ENCODE data around the gene EMP2.

The EMP2 gene

DNA sequence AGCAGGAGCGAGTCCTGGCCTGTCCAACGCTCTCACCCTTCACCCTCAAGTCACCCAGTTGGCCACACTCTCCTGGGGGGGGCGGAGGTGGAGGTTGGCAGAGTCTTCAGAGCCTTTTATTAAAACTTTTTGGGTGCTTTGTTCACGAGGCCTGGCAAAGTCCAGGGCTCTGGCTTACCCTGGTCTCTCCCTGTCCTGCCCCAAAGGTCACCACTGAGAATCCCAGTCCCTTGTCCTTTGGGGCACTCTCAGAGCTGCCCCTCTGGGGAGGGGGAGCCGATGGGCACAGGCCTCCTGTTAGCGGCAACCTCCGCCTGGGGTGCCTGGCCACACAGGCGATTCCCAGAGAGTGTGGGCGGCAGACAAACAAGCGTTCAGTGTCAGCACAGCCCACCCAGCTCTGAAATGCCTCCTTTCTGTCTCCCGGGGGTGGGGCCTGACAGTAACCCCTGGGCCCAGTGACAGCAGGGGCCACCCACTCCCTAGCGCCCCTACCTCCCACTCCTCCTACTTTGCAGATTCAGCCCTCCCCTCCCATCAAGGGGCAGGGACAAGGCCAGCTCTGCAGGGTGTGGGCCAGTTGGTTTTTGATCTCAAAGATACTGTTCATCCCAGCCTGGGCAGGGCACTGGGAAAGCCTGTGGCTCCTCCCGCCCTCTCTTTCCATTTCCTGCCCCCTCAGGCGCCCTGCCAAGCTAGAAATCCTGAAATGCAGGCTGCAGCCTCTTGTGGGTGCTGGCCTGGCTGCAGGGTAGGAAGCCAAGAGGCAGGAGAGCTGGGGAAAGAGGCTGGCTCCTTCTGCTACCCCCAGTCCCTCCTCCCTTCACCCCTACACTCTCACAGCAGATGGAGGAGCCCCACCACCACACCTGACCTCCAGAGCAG is 36.6 kb upstream of the EMP2 start:
- peaks cover 11% of the 10 kb centered on the region for H3K4me1 Mint-ChIP-seq
- no peaks in the 10 kb centered on the region for H3K36me3 Mint-ChIP-seq
- no peak overlapping the region for H3K4me3 Mint-ChIP-seq
- ATAC-seq (ENCODE audit: low read depth) (no peak), DNase-seq (ENCODE audit: low spot score in 2 of 2) (no peak)
- H3K27ac Mint-ChIP-seq = no peak overlapping the region
- H3K9me3 Mint-ChIP-seq = no peaks in the 10 kb centered on the region
- peaks cover 3% of the 10 kb centered on the region for H3K27me3 Mint-ChIP-seq

DNA sequence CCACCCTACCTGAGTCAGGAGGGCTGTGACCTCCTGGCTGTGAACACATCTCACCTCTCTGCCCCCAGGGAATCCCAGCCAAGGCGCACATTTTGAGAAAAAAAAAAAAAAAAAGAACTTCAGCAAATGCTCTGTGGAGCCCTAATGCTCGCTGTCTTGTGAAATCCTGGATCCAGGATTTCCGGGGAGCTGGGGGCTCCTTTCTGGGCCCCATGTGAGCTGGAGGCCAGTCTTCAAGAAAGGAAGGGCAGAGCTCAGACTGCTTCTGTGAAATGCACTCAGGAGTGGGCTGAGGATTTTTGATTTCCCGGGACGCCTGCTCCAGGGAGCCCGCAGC is 36.0 kb upstream of the EMP2 start:
- Mint-ChIP-seq H3K4me3 (no peak overlapping the region), H3K27ac (no peak overlapping the region), H3K9me3 (no peaks in the 10 kb centered on the region), H3K36me3 (no peaks in the 10 kb centered on the region), H3K27me3 (peaks cover 4% of the 10 kb centered on the region), H3K4me1 (peaks cover 11% of the 10 kb centered on the region)
- no peak for ATAC-seq (ENCODE audit: low read depth)
- DNase-seq (ENCODE audit: low spot score in 2 of 2) = no peak

DNA sequence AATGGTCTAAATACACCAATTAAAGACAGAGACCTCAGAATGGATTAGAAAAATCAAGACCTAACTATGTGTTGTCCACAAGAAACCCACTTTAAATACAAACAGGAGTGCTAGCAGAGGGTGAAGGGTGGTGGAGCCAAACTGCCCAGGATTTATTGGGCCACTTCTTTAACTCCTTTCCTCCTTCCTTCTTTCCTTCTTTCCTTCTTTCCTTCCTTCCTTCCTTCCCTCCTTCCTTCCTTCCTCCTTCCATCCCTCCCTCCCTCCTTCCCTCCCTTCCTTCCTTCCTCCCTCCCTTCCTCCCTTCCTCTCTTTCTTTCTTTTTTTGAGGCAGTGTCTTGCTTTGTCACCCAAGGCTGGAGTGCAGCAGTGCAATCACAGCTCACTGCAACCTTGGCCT is 34.3 kb upstream of the EMP2 start:
- H3K4me3 Mint-ChIP-seq = no peak overlapping the region
- no peaks in the 10 kb centered on the region for H3K9me3 Mint-ChIP-seq
- no peak for ATAC-seq (ENCODE audit: low read depth)
- no peaks in the 10 kb centered on the region for H3K36me3 Mint-ChIP-seq
- no peak overlapping the region for H3K27ac Mint-ChIP-seq
- H3K4me1 Mint-ChIP-seq = peaks cover 11% of the 10 kb centered on the region
- no peak for DNase-seq (ENCODE audit: low spot score in 2 of 2)
- peaks cover 6% of the 10 kb centered on the region for H3K27me3 Mint-ChIP-seq

DNA sequence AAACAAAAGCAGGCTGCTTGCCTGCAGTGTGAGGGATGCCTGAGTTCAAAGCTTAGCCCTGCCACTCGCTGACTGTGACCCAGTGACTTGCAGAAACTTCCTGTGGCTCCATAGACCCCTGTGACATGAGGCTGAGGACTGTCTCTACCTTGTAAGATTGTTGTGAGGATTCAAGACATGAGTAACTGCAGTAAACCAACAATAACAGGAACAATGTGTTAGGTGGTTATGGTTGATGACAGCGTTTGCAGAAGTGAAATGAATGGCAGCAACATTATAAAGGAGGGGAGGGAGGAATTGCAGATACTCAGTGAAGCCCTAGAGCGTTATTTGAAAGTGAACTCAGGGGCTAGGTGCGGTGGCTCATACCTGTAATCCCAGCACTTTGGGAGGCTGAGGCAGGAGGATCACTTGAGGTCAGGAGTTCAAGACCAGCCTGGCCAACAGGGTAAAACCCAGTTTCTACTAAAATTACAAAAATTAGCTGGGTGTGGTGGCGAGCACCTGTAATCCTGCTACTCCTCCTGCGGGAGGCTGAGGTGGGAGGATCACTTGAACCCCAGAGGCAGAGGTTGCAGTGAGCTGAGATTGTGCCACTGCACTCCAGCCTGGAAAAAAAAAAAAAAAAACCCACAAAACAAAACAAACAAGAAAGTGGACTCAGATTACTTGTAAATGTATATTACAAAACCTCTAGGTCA is 33.5 kb upstream of the EMP2 start:
- H3K9me3 Mint-ChIP-seq = no peaks in the 10 kb centered on the region
- peaks cover 7% of the 10 kb centered on the region for H3K4me1 Mint-ChIP-seq
- H3K27me3 Mint-ChIP-seq = peaks cover 6% of the 10 kb centered on the region
- H3K27ac Mint-ChIP-seq = no peak overlapping the region
- DNase-seq (ENCODE audit: low spot score in 2 of 2) (no peak), ATAC-seq (ENCODE audit: low read depth) (peak; percentile 97)
- no peaks in the 10 kb centered on the region for H3K36me3 Mint-ChIP-seq
- H3K4me3 Mint-ChIP-seq = no peak overlapping the region

DNA sequence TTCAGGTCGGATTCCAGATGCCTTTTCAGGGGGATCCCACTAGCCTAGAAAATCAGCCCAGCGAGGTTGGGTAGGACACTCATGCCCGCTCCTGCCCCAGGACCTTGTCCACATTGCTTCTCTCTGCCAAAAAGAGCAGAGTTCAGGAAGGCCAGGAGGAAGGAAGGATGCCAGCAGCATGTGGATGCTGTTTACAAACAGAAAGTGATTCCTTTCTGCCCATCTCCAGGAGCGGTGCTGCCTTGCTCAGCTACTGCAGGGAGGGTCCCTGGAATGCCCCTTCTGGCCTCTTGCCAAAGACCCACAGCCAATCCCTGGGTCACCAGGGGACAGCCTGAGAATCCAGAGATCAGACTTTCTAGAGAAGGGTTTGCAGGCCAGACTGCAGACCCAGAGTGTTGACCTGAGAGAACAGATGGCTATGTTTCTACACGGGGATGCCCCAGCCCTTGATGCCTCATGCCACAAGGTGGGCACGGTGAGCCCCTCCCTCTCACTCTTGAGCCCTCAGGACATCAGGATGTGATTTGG is 32.3 kb upstream of the EMP2 start:
- Mint-ChIP-seq H3K27me3 (peaks cover 3% of the 10 kb centered on the region), H3K9me3 (no peaks in the 10 kb centered on the region), H3K27ac (no peak overlapping the region), H3K4me1 (peaks cover 4% of the 10 kb centered on the region), H3K4me3 (no peak overlapping the region), H3K36me3 (no peaks in the 10 kb centered on the region)
- ATAC-seq (ENCODE audit: low read depth) (no peak), DNase-seq (ENCODE audit: low spot score in 2 of 2) (no peak)

DNA sequence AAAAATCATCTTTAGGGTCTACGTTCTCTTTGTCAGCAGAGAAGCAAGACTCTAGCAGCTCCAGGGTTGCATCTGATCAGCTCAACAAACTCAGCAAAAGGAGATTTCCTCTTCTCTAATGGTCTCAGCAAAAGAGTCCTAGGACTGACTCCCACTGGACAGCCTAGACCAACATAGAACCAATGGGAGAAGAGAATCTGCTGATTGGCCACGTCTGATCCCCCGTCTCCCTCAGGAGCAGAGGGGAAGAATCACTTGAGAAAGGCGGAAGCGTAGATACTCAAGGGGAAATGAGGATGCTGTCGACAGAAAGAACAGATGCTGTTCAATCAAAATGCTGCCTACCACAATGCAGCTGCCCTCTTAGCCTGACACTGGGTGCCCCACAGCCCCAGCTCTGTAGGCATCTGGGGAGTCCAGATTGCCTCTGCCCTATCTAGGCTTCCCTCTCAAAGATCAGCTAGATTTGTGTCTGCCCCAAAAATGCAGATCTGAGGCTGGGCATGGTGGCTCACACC is 31.5 kb upstream of the EMP2 start:
- H3K27ac Mint-ChIP-seq = no peak overlapping the region
- no peak for ATAC-seq (ENCODE audit: low read depth)
- H3K27me3 Mint-ChIP-seq = peaks cover 11% of the 10 kb centered on the region
- no peaks in the 10 kb centered on the region for H3K36me3 Mint-ChIP-seq
- no peak for DNase-seq (ENCODE audit: low spot score in 2 of 2)
- H3K4me1 Mint-ChIP-seq = peaks cover 4% of the 10 kb centered on the region
- no peaks in the 10 kb centered on the region for H3K9me3 Mint-ChIP-seq
- H3K4me3 Mint-ChIP-seq = no peak overlapping the region

DNA sequence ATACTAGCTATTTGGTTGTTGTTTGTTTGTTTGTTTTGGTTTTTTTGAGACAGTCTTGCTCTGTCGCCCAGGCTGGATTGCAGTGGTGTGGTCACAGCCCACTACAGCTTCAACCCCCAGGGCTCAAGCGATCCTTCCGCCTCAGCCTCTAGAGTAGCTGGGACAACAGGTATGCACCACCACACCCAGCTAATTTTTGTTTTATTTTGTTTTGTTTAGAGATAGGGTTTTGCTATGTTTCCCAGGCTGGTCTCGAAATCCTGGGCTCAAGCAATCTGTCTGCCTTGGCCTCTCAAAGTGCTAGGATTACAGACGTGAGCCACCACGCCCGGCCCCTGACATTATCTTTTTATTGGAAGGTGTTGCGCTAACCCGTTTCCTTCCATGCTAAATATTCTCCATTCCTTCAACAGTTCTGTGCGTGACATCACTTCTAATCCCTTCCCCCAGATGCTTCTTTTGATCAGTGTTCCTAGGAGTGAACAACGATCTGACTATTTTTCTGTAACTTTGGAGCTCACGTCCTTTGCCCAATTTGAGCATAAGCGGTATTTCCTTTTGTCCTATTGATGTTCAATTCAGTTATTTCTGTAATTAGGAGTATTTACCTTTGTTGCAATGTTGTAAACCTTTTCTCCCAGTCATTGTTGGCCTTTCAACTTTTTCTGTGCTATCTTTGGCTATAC is 30.2 kb upstream of the EMP2 start:
- Mint-ChIP-seq H3K9me3 (no peaks in the 10 kb centered on the region), H3K4me3 (no peak overlapping the region), H3K4me1 (peaks cover 4% of the 10 kb centered on the region), H3K27ac (no peak overlapping the region), H3K36me3 (no peaks in the 10 kb centered on the region), H3K27me3 (peaks cover 15% of the 10 kb centered on the region)
- DNase-seq (ENCODE audit: low spot score in 2 of 2) = no peak
- no peak for ATAC-seq (ENCODE audit: low read depth)

DNA sequence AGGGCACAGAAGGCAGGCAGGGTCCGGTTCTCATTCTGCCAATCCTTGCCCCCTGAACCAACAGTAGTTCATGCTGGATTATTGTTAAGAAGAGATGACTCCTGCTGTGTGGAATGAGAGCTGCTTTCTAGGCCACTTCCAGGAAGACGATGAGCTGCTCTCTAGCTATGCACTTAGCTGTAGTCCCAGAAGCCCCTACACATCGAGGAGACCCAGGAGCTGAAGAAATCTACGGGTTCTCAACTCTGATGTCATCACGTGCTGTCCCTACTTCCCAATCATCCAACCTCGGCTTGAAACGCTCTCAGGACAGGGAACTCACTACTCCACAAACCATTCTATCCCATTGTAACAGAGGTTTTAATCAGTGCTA is 29.0 kb upstream of the EMP2 start:
- ATAC-seq (ENCODE audit: low read depth) = no peak
- Mint-ChIP-seq H3K4me3 (no peak overlapping the region), H3K9me3 (no peaks in the 10 kb centered on the region), H3K4me1 (peaks cover 4% of the 10 kb centered on the region), H3K27ac (no peak overlapping the region), H3K27me3 (peaks cover 15% of the 10 kb centered on the region), H3K36me3 (no peaks in the 10 kb centered on the region)
- no peak for DNase-seq (ENCODE audit: low spot score in 2 of 2)

DNA sequence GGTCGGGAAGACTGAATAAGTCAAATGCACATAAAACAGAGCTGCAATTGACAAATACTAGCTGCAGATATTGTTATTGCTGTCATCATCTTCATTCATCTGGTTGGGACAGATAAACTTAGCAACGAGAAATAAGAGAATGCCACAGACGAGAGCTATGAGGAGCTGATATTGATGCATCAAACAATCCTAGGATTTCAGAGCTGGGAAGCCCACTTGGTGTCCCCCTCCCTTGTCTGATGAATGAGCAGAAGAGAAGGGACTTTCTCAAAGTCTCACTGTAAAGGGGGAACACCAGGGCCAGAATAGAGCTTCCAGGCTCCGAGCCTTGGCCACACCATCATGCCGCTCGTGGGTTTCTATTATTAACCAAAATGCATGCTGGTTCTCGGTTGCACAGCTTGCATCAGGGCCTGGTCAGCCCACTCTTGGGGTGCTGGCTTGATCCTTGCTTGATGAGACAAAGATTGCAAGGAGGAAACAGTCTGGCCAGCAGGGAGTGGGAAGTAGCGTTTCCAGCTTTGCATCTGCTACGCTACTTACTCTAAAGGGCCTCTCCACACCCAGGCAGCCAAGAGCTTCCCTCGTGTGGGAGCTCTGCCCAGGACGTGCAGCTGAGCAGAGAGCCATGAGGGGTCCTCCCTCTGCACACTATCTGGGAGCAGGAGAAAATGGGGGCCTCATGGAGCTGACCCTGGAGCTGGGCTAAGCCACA is 28.4 kb upstream of the EMP2 start:
- Mint-ChIP-seq H3K27ac (no peak overlapping the region), H3K4me3 (no peak overlapping the region), H3K27me3 (peaks cover 15% of the 10 kb centered on the region), H3K4me1 (peaks cover 3% of the 10 kb centered on the region), H3K36me3 (no peaks in the 10 kb centered on the region), H3K9me3 (no peaks in the 10 kb centered on the region)
- DNase-seq (ENCODE audit: low spot score in 2 of 2) (no peak), ATAC-seq (ENCODE audit: low read depth) (no peak)

DNA sequence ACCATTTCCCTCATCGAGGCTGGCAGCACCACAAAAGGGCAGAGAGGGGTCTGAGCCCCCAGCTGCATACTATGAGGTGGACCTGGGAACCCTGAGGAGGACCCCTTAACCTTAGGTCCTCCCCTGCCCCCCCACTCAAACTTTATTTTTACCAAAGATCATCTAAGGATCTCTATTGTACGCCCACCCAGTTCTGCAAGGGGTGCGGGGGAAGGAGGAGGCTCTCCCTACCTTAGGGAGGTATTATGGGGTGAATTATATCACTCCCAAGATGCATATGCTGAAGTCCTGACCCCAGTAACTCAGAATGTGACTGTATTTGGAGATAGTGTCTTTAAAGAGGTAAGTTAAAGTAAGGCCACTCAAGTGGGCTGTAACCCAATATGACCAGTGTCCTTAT is 26.8 kb upstream of the EMP2 start:
- Mint-ChIP-seq H3K36me3 (no peaks in the 10 kb centered on the region), H3K27me3 (peaks cover 22% of the 10 kb centered on the region), H3K4me1 (no peaks in the 10 kb centered on the region), H3K27ac (no peak overlapping the region), H3K4me3 (no peak overlapping the region), H3K9me3 (no peaks in the 10 kb centered on the region)
- DNase-seq (ENCODE audit: low spot score in 2 of 2) = no peak
- ATAC-seq (ENCODE audit: low read depth) = no peak

DNA sequence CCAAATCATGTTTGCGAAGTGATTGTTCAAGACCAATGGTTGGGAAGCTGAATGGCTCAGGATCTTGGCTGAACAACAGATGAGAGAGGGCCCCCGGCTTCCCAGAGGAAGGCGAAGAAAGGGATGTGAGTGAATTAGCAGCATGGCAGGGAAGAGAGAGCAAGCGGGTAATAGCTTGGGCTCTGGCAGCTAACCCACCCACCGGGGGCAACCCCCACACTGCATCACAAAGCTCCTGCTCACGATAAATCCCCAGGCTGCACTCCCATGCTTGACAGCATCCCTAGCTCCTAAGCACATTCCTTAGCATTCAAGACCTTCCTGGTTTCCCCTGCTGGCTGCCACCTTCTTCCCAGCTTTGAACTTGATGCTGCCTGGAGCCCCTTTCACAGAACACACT is 26.2 kb upstream of the EMP2 start:
- Mint-ChIP-seq H3K27ac (no peak overlapping the region), H3K4me1 (no peaks in the 10 kb centered on the region), H3K36me3 (no peaks in the 10 kb centered on the region), H3K4me3 (no peak overlapping the region), H3K27me3 (peaks cover 22% of the 10 kb centered on the region), H3K9me3 (no peaks in the 10 kb centered on the region)
- DNase-seq (ENCODE audit: low spot score in 2 of 2) (no peak), ATAC-seq (ENCODE audit: low read depth) (no peak)

DNA sequence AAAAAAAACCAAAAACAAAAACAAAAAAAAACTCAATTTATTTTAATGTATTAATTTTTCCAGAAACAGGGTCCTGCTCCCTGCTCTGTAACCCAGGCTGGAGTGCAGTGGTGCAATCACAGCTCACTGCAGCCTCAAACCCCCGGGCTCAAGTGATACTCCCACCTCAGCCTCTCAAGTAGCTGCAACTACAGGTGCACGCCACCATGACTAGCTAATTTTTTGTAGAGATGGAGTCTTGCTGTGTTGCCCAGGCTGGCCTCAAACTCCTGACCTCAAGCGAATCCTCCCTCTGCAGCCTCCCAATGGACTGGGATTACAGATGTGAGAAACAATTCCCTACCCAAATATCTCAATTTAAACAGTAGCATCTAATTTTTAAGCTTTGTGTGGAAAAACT is 25.2 kb upstream of the EMP2 start:
- H3K36me3 Mint-ChIP-seq = no peaks in the 10 kb centered on the region
- no peak overlapping the region for H3K27ac Mint-ChIP-seq
- no peaks in the 10 kb centered on the region for H3K4me1 Mint-ChIP-seq
- no peak for ATAC-seq (ENCODE audit: low read depth)
- no peak for DNase-seq (ENCODE audit: low spot score in 2 of 2)
- H3K27me3 Mint-ChIP-seq = peaks cover 21% of the 10 kb centered on the region
- H3K4me3 Mint-ChIP-seq = no peak overlapping the region
- no peaks in the 10 kb centered on the region for H3K9me3 Mint-ChIP-seq

DNA sequence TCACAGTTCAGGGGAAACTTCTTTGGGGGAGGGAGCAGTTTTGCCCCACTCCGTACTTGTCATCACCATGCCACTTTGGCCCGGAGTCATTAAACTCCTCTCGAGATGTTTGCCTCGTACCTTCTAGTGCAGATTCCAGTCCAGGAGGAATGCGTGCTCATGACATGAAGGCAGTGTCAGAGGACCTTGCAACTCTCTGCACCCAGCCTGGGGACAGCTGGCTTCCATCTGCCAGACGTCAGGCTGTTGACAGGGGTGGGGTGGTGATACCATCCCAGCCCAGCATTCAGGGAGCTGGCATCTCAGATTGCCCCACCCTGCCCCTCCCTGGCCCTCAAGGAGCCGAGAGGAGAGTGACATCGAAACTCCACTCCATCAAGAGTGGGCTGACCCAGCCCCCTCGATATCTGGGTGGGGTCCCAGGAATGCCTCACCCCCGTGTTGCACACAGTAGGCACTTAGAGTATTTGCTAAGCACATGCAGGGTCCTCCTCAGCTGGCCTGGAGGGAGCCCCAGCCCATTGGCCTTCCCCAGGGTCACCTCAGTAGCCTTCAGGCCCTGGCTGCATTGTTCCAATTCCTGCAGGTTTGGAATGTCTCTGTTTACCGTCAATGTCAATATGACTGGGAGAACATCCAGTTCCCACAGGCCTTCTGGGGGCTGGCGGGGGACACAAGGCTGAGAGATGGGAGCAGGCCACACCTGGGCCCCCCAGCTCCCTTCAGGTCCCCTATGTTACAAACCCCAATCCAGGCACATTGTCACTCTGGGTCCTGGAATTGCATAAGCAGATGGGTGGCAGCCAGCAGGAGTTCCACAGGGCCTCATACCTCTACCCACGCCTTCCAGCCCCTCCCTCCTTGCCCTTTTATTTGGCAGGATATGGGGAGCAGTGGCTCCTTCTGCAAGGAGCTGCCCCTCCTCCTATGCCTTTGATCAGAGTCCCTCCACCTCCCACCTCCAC is 21.3 kb upstream of the EMP2 start:
- DNase-seq (ENCODE audit: low spot score in 2 of 2) = no peak
- peaks cover 19% of the 10 kb centered on the region for H3K27me3 Mint-ChIP-seq
- ATAC-seq (ENCODE audit: low read depth) = no peak
- no peaks in the 10 kb centered on the region for H3K9me3 Mint-ChIP-seq
- peaks cover 15% of the 10 kb centered on the region for H3K4me1 Mint-ChIP-seq
- H3K27ac Mint-ChIP-seq = no peak overlapping the region
- no peaks in the 10 kb centered on the region for H3K36me3 Mint-ChIP-seq
- H3K4me3 Mint-ChIP-seq = no peak overlapping the region
